Progenitor cell of endocrine pancreas (in vitro differentiated cells): ENCODE measurements around the gene CLEC2B. TPM values are rescaled to one million over a fixed set of nuclear protein-coding genes. Genes with fewer than 3 reads are reported as not detected.
"Not testable (repeated sequence)": the region's sequence is repeated elsewhere in the genome, so short reads cannot be mapped to it uniquely, and the experiment has no call there.

ENCODE experiments used
- DNase-seq: peaks from one replicate; pipeline ENCODE4 v3.0.0; 2021; ENCODE audit warnings: low spot score; ENCODE audit not compliant: unreplicated experiment
- H3K27ac Mint-ChIP-seq: 2 replicates; pipeline ENCODE4 v1.8.0; 2021; ENCODE audit warnings: mild to moderate bottlenecking, moderate library complexity, mixed read lengths
- H3K27me3 Mint-ChIP-seq: 2 replicates; pipeline ENCODE4 v1.8.0; 2021; ENCODE audit warnings: mixed read lengths
- H3K36me3 Mint-ChIP-seq: 2 replicates; pipeline ENCODE4 v1.8.0; 2022; ENCODE audit warnings: mixed read lengths; ENCODE audit not compliant: insufficient read depth
- H3K4me1 Mint-ChIP-seq: 2 replicates; pipeline ENCODE4 v1.8.0; 2021; ENCODE audit warnings: low read depth, mixed read lengths
- H3K4me3 Mint-ChIP-seq: 2 replicates; pipeline ENCODE4 v1.8.0; 2021; ENCODE audit warnings: low read depth, mild to moderate bottlenecking, moderate library complexity, mixed read lengths
- H3K9me3 Mint-ChIP-seq: 2 replicates; pipeline ENCODE4 v1.8.0; 2021; ENCODE audit warnings: low read depth, mixed read lengths
- total RNA-seq: library from RNA; stranded (reverse); gene quantifications from 2 replicates; pipeline ENCODE4 v1.2.1, GENCODE V29; 2021
- TF ChIP-seq, protein P1 (sequence below): fragments of 200-600 bp; sonication (generic); IDR thresholded peaks from one replicate; pipeline ENCODE4 v1.5.0; 2021; ENCODE audit warnings: antibody characterized with exemption, mild to moderate bottlenecking; ENCODE audit not compliant: unreplicated experiment

Gene CLEC2B
- total RNA-seq, 1 donor from 2014 or later = not detected

DNA sequence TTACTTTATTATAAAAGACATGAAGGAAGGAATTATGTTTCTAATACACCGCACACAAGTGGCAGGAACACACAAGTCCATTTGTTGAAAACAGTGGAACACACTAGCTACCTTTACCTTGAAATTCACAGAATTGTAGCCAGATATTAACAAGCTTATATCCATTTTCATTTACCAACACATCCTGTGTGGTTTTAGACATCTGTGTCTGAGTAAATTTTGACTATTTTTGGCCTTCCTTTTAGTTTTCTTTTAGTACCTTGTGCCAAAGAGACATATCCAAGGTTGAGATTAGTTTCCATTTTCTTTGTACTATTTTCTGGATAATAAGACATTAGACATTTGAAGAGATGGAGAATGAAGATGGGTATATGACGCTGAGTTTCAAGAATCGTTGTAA lies 12.1 kb upstream of the CLEC2B start, which contains the start of gene KLRF2:
KLRF2 (plus strand) TSS at position 244 of the 400 bp plus-strand sequence; CDS start at position 351, 107 bp downstream.
- no peaks in the 10 kb centered on the region for H3K9me3 Mint-ChIP-seq
- H3K27ac Mint-ChIP-seq = no peak within 1 kb of the TSS
- TF ChIP-seq, protein P1, sequence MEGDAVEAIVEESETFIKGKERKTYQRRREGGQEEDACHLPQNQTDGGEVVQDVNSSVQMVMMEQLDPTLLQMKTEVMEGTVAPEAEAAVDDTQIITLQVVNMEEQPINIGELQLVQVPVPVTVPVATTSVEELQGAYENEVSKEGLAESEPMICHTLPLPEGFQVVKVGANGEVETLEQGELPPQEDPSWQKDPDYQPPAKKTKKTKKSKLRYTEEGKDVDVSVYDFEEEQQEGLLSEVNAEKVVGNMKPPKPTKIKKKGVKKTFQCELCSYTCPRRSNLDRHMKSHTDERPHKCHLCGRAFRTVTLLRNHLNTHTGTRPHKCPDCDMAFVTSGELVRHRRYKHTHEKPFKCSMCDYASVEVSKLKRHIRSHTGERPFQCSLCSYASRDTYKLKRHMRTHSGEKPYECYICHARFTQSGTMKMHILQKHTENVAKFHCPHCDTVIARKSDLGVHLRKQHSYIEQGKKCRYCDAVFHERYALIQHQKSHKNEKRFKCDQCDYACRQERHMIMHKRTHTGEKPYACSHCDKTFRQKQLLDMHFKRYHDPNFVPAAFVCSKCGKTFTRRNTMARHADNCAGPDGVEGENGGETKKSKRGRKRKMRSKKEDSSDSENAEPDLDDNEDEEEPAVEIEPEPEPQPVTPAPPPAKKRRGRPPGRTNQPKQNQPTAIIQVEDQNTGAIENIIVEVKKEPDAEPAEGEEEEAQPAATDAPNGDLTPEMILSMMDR = no peak
- no peak within 1 kb of the TSS for H3K4me3 Mint-ChIP-seq
- peaks cover 3% of the 10 kb centered on the region for H3K4me1 Mint-ChIP-seq
- no peaks in the 10 kb centered on the region for H3K27me3 Mint-ChIP-seq
- H3K36me3 Mint-ChIP-seq = no peaks in the 10 kb centered on the region
- no peak for DNase-seq

DNA sequence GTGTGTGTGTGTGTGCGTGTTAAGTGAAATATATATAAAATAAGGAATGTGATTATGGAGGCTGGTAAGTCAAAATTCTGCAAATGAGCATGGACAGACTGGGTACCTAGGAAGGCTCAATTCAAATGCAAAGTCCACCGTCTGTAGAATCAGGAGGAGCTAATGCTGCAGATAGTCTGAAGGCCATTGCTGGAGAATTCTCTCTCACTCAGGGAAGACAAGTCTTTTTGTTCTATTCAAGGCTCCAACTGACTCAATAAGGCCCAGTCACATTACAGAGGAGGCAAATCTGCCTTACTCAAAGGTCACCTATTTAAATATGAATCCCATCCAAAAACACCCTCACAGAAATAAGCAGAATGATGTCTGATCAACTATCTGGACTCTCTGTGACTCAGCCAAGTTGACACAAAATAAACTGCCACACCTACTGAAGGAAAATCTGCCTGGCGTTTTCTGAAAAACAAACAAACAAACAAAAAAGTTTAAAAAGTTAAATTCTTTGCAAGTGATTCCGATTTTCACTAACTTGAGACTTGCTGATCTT lies 11.5 kb upstream of the CLEC2B start:
- H3K27me3 Mint-ChIP-seq = no peaks in the 10 kb centered on the region
- H3K27ac Mint-ChIP-seq = no peak overlapping the region
- peaks cover 3% of the 10 kb centered on the region for H3K4me1 Mint-ChIP-seq
- H3K4me3 Mint-ChIP-seq = no peak overlapping the region
- TF ChIP-seq, protein P1 = no peak
- no peak for DNase-seq
- peaks cover 3% of the 10 kb centered on the region for H3K9me3 Mint-ChIP-seq
- H3K36me3 Mint-ChIP-seq = no peaks in the 10 kb centered on the region

DNA sequence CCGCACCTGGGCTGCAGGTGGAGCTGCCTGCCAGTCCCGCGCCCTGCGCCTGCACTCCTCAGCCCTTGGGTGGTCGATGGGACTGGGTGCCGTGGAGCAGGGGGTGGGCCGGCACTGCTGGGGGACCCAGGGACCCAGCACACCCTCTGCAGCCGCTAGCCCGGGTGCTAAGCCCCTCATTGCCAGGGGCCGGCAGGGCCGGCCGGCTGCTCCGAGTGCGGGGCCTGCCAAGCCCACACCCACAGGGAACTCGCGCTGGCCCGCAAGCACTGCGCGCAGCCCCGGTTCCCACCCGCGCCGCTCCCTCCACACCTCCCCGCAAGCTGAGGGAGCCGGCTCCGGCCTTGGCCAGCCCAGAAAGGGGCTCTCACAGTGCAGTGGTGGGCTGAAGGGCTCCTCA lies 7.0 kb upstream of the CLEC2B start:
- not testable (repeated sequence) for H3K27me3 Mint-ChIP-seq, H3K27ac Mint-ChIP-seq, H3K9me3 Mint-ChIP-seq, H3K36me3 Mint-ChIP-seq, H3K4me3 Mint-ChIP-seq, H3K4me1 Mint-ChIP-seq, DNase-seq

DNA sequence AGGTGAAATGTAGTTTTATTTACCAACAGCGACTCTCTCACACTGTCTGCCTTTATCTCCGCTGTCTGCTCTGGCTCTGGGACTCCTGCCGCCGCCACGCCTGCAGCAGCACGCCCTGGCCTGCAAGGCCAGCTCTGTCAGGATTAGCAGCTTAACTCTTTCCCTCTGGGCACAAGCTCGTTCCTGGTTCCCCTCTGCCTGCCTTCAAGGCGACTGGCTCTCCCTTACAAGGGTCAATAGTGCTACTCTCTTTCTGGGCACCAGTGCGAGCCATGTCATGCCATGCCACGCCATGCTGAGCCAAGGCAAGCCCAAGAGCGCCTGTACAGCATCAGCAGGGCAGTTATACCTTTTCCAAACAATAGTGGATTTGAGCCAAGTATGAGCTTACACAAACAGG lies 3.6 kb upstream of the CLEC2B start:
- DNase-seq = no peak
- Mint-ChIP-seq H3K4me1 (peaks cover 9% of the 10 kb centered on the region), H3K4me3 (no peak overlapping the region), H3K36me3 (no peaks in the 10 kb centered on the region), H3K9me3 (peaks cover 9% of the 10 kb centered on the region), H3K27ac (no peak overlapping the region), H3K27me3 (peaks cover 6% of the 10 kb centered on the region)
- TF ChIP-seq, protein P1 = no peak

DNA sequence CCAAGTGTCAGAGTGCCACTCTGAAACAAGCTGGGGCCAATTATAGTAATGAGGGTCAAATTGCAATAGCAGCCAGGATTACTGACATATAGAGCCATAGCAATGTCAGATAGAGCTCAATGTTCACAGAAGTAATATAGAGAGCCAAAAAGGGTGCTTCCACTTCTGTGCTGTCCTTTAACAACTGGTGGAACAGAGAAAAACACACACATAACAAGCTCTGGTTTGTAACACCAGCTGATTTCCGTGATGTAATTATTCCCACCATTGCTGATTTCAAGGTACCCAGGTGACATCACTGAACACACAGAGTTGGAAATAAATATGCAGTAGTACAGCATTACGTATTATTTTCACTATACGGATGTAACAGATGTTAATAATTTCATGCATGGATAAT lies 3.0 kb upstream of the CLEC2B start:
- DNase-seq = no peak
- TF ChIP-seq, protein P1 = no peak
- Mint-ChIP-seq H3K27ac (no peak overlapping the region), H3K4me3 (no peak overlapping the region), H3K9me3 (peaks cover 9% of the 10 kb centered on the region), H3K27me3 (peaks cover 6% of the 10 kb centered on the region), H3K4me1 (peaks cover 9% of the 10 kb centered on the region), H3K36me3 (no peaks in the 10 kb centered on the region)

DNA sequence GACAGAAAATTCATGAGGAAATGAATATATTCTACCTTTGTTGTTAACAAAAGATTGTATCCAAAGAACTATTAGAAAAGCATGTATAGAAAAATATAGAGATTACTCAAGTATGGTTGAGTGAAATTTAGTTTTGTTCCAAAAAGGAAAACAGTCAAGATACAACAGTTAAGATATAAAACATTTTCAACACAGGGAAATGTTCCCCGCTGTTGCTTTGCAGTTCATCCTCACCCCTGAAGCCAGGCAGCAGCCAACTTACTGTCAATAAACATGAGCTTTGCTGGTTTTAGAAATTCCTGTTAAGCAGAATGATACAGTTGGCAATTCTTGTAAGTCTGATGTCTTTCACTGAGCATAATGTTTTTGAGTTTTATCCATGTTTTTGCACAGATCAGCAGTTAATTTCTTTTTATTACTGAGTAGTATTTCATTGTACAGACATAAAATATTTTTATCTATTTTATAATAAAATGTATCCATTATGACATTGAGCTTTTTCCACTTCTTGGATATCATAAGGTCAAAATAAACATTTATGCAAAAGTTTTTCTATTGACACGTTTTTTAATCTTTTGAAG lies 1.2 kb upstream of the CLEC2B start:
- no peak overlapping the region for H3K27ac Mint-ChIP-seq

More for the DNA sequence above, 1.2 kb upstream of the CLEC2B start:
- TF ChIP-seq, protein P1 = no peak
- Mint-ChIP-seq H3K27me3 (peaks cover 6% of the 10 kb centered on the region), H3K9me3 (peaks cover 4% of the 10 kb centered on the region), H3K4me3 (no peak overlapping the region), H3K36me3 (no peaks in the 10 kb centered on the region), H3K4me1 (peaks cover 9% of the 10 kb centered on the region)
- no peak for DNase-seq
